NOMO-1 treated with DMSO at 0.1 percent for 48 hours (cell line): ENCODE results near the gene DMTF1.
"Not testable (repeated sequence)": the region's sequence is repeated elsewhere in the genome, so short reads cannot be mapped to it uniquely, and the experiment has no call there.

Experiments
- DNase-seq: peaks from one replicate; lab custom pipeline; 2025; ENCODE audit not compliant: unreplicated experiment; lab: John Stamatoyannopoulos, UW

The DMTF1 gene, protein sequence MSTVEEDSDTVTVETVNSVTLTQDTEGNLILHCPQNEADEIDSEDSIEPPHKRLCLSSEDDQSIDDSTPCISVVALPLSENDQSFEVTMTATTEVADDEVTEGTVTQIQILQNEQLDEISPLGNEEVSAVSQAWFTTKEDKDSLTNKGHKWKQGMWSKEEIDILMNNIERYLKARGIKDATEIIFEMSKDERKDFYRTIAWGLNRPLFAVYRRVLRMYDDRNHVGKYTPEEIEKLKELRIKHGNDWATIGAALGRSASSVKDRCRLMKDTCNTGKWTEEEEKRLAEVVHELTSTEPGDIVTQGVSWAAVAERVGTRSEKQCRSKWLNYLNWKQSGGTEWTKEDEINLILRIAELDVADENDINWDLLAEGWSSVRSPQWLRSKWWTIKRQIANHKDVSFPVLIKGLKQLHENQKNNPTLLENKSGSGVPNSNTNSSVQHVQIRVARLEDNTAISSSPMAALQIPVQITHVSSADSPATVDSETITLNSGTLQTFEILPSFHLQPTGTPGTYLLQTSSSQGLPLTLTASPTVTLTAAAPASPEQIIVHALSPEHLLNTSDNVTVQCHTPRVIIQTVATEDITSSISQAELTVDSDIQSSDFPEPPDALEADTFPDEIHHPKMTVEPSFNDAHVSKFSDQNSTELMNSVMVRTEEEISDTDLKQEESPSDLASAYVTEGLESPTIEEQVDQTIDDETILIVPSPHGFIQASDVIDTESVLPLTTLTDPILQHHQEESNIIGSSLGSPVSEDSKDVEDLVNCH

GRCh38 chr7:87152112-87152896 lies at the start of gene DMTF1:
Gene DMTF1, plus strand, starts transcription at chr7:87152453. Its CDS starts 12,489 bp downstream, at chr7:87164942.
- peak; percentile 100 for DNase-seq

DNA sequence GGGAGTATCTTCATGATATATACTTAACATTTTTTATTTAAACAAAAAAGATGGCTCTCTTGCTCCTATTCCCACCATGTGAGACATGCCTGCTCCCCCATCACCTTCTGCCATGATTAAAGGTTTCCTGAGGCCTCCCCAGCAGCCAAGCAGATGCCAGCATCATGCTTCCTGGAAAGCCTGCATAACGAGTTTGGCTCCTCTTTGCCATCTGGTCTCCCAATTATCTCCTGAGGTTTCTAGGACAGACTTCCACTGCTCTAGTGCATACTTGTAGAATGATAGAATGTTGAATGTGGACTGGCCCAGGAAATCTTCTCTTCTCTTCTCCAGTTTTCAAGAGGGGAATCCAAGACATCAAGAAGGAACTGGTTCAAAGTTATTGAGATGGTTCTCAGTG lies 46.9 kb upstream of the DMTF1 start:
- no peak for DNase-seq

DNA sequence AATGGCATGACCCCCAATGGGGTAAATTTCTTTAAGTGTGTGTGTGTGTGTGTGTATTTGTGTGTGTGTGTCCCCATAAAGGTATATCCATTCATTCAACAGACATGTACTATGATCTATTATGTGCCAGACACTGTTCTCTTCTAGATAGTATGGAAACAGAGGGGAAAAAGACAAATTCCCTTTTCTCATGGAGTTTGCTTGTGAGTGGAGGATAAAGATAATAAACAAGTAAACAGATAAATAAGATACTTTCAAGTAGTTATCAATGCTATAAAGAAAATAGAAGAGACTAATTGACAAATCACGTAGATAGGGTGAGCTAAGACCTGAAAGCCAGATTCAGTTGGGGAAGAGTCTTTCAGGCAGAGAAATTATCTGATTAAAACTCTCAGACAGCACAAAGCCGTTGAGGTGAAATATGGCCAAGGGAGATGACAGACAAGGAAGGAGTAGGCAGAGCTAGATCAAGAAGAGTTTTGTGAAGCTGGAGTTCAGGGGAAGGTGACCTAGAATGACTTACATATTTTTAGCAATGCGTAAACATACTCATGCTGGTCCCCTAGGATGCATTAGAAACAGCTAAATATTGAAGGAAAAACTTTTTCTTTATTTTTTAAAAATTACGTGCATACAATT lies 45.2 kb upstream of the DMTF1 start:
- no peak for DNase-seq

DNA sequence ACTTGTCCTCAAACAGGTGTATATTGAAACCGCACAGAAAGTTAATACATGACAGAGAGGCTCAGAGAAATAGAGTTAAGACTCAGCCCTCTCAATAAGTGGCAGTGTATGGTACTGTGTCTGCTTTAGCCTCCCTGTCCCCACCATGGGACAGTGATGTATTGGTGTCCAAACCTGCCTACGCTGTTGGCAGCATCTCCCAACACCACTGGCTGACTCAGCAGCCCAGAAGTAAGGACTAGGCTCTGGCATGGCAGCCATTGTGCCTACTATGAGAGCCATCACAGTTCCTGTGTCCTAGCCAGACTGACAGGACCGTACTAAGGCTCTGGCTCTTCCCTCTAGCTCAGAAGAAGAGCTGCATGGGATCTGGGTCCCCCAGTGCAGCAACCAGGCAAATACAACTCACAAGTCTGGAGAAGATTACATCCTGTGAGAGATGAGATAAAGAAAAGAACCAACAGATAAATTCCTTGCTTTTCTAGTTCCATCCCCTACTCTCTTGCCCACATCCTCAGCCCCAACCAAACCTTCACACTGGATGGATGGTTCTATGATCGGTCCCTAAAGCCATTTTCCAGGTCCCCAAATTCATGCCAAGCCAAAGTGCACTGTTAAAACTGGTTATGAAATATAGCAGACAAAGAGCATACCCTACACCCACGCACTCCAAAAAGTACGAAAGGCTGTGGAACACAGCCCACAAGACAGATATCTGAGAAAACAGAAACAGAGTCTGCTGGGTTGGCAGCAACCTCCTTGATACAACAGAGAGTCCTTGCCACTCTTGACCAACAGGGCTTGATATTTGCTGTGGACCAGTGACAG lies 44.1 kb upstream of the DMTF1 start:
- no peak for DNase-seq

- no peak for DNase-seq
These were observed 41.5 kb upstream of the DMTF1 start for GRCh38 chr7:87110778-87111177.

DNA sequence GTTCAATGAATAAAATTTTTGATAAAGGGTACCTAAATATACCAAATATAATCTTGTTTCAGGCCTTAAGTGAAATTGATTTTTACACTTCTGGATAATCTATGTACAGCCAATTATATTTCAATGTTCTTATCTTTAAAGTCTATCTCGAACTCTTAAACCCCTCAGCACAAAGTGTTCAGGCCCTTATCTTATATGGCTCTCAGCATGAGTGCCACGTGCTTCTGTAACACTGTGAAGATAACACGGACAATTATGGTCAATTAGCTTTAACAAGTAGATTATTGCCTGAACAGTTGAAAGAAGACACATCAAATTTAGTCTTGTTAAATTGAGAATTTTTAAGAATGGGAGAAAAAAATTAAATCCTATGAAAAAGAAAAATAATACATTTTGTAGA lies 40.4 kb upstream of the DMTF1 start:
- DNase-seq, result no peak

DNA sequence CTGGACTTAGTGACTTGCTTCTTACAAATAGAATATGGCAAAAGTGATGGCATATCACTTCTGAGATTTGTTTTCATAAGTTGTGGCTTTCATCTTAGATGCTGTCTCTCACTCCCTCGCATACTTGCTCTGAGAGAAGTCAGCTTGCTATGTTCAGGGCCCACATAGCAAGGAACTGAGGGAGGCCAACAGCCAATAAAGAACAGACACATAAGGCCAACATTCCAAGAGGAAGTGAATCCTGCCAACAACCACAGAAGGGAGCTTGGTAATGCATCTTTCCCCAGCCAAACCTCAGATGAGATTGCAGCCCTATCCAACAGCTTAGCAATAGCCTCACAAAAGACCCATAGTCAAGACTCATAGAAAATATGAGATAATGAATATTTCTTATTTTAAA lies 39.2 kb upstream of the DMTF1 start:
- no peak for DNase-seq

DNA sequence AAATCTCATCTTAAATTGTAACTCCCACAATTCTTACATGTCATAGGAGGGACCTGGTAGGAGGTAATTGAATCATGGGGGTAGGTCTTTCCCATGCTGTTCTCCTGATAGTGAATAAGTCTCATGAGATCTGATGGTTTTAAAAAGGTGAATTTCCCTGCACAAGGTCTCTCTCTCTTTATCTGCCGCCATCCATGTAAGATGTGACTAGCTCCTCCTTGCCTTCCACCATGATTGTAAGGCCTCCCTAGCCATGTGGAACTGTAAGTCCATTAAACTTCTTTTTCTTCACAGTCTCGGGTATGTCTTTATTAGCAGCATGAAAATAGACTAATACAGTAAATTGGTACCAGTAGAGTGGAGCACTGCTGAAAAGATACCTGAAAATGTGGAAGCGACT lies 38.3 kb upstream of the DMTF1 start:
- DNase-seq, result not testable (repeated sequence)

DNA sequence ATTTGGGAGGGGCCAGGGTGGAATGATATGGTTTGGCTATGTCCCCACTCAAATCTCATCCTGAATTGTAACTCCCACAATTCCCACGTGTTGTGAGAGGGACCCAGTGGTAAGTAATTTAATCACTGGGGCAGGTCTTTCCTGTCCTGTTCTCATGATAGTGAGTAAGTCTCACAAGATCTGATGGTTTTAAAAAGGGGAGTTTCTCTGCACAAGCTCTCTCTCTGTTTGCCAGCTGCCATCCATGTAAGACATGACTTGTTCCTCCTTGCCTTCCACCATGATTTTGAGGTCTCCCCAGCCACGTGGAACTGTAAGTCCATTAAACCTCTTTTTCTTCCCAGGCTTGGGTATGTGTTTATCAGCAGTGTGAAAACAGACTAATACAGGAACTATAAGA lies 36.5 kb upstream of the DMTF1 start:
- DNase-seq, result not testable (repeated sequence)

DNA sequence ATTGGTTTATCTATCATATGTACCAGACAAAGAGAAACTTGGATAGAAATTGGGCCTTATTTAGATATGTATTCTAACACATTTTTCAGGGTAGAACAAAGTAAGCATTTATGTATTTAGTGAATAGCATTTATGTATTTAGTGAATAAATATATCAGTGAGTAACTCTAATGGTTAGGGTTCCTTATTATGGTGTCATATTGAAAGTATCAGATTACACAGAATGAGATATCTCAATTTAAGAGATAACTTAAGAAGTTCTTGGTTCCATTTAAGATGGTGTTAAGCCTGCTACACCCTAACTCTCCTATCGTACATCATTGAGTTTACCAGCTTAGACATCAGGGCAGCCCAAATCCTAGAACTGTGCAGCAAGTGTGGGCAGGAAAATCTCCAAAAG lies 35.9 kb upstream of the DMTF1 start:
- DNase-seq, result no peak

- DNase-seq, result no peak
These were observed 32.7 kb upstream of the DMTF1 start for GRCh38 chr7:87119581-87119980.

DNA sequence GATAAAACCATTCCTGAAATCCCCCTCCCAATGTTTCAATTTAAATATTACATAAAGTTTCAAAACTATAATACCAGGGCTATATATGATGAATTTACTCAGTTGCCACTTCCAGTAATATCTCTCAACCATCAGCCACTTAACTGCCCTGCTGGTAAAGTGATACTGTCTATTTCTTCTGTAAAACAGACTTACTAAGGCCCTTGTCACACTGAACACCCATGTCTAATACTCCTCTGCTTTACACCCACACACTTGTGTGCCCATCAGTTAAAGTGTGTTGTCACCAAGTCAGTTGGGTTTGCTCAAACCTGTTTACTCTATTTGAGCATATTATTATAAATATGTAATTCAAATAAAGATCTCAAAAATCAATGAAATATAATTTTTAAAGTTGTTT lies 29.1 kb upstream of the DMTF1 start:
- DNase-seq, result no peak

- DNase-seq, result no peak
These were observed 25.2 kb upstream of the DMTF1 start for GRCh38 chr7:87127019-87127418.

DNA sequence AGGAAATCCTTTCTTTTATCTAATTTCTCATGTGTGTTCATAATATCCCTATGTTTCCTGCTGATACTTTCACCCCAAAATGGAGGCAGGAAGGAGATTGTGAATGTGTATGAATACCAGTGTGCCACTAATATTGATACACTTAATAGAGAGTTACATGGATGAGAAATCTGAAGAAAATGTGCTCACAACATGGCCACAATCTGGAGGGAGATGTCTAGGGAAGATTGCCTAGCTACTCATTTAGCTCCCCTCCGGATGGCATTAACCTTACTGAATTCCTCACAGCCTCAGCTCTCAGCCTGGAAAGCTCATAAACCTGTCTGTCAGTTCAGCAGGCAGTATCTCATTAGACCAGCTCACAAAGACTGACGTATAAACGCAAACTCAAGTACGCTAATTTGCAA lies 23.4 kb upstream of the DMTF1 start:
- DNase-seq, result no peak

DNA sequence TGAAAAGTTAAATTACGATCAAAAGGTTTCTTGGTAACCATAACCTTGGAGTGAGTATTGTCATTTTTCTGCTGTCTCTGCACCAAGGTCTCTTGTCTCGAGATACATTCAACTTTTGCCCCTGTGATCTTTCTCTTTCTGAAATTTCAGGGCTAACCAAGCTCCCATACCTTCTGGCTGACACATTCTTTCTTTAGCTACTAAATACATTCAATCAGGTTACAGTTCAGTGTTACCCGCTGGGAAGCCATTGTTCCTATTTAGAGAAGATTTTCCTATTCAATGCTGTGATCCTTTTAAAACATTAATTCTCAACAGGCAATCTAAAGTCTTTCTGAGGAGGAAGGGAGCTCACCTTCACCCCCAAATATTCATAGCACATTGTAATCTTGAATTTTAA lies 22.9 kb upstream of the DMTF1 start:
- no peak for DNase-seq

GRCh38 chr7:87129848-87130247 lies 22.4 kb upstream of the DMTF1 start:
- no peak for DNase-seq

DNA sequence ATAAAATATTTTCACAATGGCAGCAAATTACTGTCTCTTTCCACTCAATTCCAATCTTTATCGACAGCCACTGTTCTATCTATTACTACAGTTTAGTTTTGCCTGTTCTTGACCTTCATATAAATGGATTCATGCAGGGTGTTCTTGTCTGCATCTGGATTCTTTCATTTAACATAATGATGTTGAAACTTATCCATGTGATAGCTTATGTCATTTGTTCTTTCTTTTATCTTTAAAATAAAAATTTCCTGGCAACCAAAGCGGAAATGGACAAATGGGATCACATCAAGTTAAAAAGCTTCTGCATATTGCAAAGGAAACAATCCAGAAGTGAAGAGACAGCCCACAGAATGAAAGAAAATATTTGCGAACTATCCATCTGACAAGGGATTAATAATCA lies 20.5 kb upstream of the DMTF1 start:
- no peak for DNase-seq

DNA sequence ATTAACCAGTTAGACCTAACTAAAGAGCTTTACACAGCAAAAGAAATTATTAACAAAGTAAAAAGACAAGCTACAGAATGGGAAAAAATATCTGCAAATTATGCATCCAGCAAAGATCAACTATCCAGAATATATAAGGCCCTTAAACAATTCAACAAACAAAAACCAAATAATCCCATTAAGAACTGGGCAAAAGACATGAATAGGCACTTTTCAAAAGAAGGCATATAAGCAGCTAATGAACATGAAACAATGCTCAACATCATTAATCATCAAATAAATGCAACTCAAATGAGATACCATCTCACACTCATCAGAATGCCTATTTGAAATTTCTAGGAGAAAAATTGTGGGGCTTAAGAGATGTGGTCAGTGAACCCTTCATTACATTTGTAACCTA lies 15.0 kb upstream of the DMTF1 start:
- no peak for DNase-seq

- no peak for DNase-seq
These were observed 12.7 kb upstream of the DMTF1 start for GRCh38 chr7:87139514-87139913.

DNA sequence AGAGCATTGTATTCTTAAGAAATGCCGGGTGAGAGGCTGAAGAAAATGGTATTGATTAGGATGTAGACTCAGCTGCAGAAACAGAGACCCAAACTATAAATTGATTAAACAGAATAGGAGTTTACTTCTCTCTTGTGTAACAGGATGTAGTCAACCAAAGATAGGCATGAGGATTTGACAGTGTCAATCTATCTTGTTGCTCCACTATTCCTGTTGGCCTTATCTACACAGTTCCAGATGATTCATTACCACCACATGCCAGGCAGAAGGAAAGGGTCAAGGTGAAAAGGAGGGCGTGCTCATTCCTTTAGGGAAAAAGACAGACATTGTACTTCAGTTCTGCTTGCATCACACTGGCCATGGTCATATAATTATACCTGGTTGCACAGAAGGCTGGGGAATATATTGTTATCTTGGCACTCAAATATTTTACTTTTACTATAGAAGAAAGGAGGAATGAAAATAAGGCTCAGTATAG lies 11.9 kb upstream of the DMTF1 start:
- no peak for DNase-seq
